Measurements from ENCODE around the gene DND1. TPM values are rescaled to one million over a fixed set of nuclear protein-coding genes. Genes with fewer than 3 reads are reported as not detected.

The DND1 gene
- polyA plus RNA-seq, 3 donors, result 2.3 TPM; not detected in 2

DNA sequence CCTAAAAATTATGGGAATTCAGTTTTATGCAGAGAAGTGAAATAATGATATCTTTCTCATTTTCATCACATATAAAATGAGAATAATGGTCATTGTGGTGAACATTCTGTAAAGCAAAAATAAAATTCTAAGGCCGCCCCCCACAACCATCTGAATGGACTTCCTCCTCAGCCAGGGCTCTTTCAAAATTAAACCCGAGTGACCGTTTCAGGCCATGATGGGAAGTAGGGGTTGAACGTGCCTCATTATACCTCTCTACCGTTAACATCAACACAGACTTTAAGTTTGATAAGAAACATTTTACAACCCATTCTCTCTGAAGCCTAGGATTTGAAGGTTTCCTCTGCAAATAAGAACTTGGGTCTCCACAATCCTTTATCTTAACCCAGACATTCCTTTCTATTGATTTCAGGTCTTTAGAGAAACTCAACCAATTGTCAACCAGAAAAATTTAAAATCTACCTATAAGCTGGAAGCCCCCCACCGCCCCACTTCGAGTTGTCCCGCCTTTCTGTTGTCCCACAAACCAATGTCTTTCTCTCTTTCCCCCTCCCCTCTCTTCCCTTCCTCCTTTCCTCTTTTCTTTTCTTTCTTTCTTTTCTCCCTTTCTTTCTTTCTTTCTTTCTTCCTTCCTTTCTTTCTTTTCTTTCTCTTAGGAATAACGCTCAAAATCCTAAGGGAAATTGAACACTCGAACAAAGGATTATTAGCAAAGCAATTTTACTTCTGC, 35.8 kb downstream of the DND1 start:
- H3K4me2 ChIP-seq (replicated peaks; ENCODE audit: extremely low read depth, low read length, poor library complexity, severe bottlenecking), result no peak overlapping the region
- no peaks in the 10 kb centered on the region for H3K27me3 ChIP-seq (ENCODE audit: control insufficient read depth in 2 of 2, insufficient read depth in 2 of 2, low read length in 2 of 2)
- DNase-seq, result peak in 1 of 3 donors; percentile 26
- no peak overlapping the region for H3K4me3 ChIP-seq (replicated peaks in 1 of 3; ENCODE audit: low read depth in 2 of 3, low read length in 3 of 3)
- no peak overlapping the region for H2AFZ ChIP-seq (ENCODE audit: insufficient read depth, low read depth, low read length, poor library complexity, severe bottlenecking)
- intact Hi-C loops (cut with micrococcal nuclease), result loop anchor here in 1 of 2 donors (5.0 kb wide), 1 partner anchor 90 kb away; the partner anchor contains the start of gene EIF4EBP3
- H3K27ac Mint-ChIP-seq, result peak overlapping the region in 6 of 7 donors; percentile 56 to 98 (median 94)
- peaks cover 43 to 68% of the 10 kb centered on the region in 2 donors for H3K4me1 ChIP-seq (ENCODE audit: control insufficient read depth in 1 of 2, insufficient read depth in 2 of 2, low read length in 2 of 2)
- H3K79me2 ChIP-seq (ENCODE audit: insufficient read depth, low read length), result peaks cover 37% of the 10 kb centered on the region
- peaks cover 63% of the 10 kb centered on the region for H3K4me1 Mint-ChIP-seq
- no peak overlapping the region for H3K9ac ChIP-seq (ENCODE audit: insufficient read depth, low read length, poor library complexity, severe bottlenecking)
- no peaks in the 10 kb centered on the region for H3K9me3 ChIP-seq (replicated peaks in 1 of 2; ENCODE audit: control insufficient read depth in 1 of 2, insufficient read depth in 1 of 2, low read length in 2 of 2)
- H3K36me3 ChIP-seq (replicated peaks in 1 of 2; ENCODE audit: control insufficient read depth in 1 of 2, insufficient read depth in 2 of 2, low read length in 2 of 2), result peaks cover 7% of the 10 kb centered on the region in 2 donors
- H3K9me3 Mint-ChIP-seq, result peaks cover 0 to 3% (median 0%) of the 10 kb centered on the region in 7 donors
- WGBS (ENCODE audit: insufficient coverage), result 77% methylated on average over 4 of the region's 10 CpGs
- H3K27ac ChIP-seq (ENCODE audit: low read depth in 1 of 2, low read length in 2 of 2), result peak overlapping the region in 1 of 2 donors; percentile 86
- H3K36me3 Mint-ChIP-seq, result peaks cover 12 to 20% of the 10 kb centered on the region in 2 donors
- H3K4me3 Mint-ChIP-seq, result peak overlapping the region in 1 of 2 donors; percentile 30
- H3K27me3 Mint-ChIP-seq (ENCODE audit: low read depth in 3 of 3), result peaks cover 0 to 7% (median 3%) of the 10 kb centered on the region in 3 donors
- H4K20me1 ChIP-seq (ENCODE audit: insufficient read depth, low read length), result peaks cover 10% of the 10 kb centered on the region
- TF ChIP-seq, protein P1, sequence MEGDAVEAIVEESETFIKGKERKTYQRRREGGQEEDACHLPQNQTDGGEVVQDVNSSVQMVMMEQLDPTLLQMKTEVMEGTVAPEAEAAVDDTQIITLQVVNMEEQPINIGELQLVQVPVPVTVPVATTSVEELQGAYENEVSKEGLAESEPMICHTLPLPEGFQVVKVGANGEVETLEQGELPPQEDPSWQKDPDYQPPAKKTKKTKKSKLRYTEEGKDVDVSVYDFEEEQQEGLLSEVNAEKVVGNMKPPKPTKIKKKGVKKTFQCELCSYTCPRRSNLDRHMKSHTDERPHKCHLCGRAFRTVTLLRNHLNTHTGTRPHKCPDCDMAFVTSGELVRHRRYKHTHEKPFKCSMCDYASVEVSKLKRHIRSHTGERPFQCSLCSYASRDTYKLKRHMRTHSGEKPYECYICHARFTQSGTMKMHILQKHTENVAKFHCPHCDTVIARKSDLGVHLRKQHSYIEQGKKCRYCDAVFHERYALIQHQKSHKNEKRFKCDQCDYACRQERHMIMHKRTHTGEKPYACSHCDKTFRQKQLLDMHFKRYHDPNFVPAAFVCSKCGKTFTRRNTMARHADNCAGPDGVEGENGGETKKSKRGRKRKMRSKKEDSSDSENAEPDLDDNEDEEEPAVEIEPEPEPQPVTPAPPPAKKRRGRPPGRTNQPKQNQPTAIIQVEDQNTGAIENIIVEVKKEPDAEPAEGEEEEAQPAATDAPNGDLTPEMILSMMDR (IDR thresholded peaks at IDR 0.05), result no peak

DNA sequence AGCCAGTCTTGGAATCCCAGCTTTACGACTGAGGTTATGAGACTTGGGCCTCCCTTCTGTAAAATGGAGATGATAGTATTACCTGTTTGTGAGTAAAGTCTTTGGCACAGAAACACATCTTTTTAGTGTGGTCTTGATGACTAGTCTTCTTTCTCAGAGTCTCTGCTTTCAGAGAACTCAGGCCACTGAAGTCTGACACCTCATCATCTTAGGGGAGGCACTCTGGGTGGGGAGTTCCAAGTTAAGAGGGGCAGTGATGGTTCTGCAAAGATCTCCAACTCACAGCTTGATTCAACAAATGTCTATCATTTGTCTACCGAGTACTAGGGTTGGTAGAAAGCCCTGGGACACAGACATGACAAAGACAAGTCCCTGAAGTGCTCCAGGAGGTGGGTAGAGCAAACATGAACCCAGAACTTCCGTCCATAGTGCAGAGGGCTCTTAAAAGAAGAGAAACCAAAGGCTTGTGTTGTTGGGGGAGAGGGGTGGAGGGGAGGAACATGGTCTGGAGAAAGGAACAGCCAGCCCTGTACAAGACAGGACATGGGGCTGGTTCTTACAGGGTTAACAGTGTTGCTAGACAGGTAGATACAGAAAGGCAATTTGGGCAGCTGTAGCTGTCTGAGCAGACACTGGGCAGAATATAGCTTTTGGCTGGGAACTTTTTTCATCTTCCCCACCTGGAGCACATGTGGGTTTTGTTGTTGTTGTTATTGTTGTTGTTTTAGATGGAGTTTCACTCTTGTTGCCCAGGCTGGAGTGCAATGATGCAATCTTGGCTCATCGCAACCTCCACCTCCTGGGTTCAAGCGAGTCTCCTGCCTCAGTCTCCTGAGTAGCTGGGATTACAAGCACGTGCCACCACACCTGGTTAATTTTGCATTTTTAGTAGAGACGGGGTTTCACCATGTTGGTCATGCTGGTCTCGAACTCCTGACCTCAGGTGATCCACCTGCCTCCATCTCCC, 37.8 kb downstream of the DND1 start:
- 100% methylated on average over 2 of the region's 8 CpGs for WGBS (ENCODE audit: insufficient coverage)
- Histone ChIP-seq H3K4me2 (replicated peaks; ENCODE audit: extremely low read depth, low read length, poor library complexity, severe bottlenecking) (no peak overlapping the region), H3K9me3 (replicated peaks in 1 of 2; ENCODE audit: control insufficient read depth in 1 of 2, insufficient read depth in 1 of 2, low read length in 2 of 2) (no peaks in the 10 kb centered on the region), H3K27me3 (ENCODE audit: control insufficient read depth in 2 of 2, insufficient read depth in 2 of 2, low read length in 2 of 2) (no peaks in the 10 kb centered on the region), H4K20me1 (ENCODE audit: insufficient read depth, low read length) (peaks cover 29% of the 10 kb centered on the region), H2AFZ (ENCODE audit: insufficient read depth, low read depth, low read length, poor library complexity, severe bottlenecking) (no peak overlapping the region), H3K36me3 (replicated peaks in 1 of 2; ENCODE audit: control insufficient read depth in 1 of 2, insufficient read depth in 2 of 2, low read length in 2 of 2) (peaks cover 14 to 21% of the 10 kb centered on the region in 2 donors), H3K27ac (ENCODE audit: low read depth in 1 of 2, low read length in 2 of 2) (peak overlapping the region in 1 of 2 donors; percentile 29), H3K79me2 (ENCODE audit: insufficient read depth, low read length) (peaks cover 50% of the 10 kb centered on the region), H3K4me1 (ENCODE audit: control insufficient read depth in 1 of 2, insufficient read depth in 2 of 2, low read length in 2 of 2) (peaks cover 43 to 66% of the 10 kb centered on the region in 2 donors), H3K4me3 (replicated peaks in 1 of 3; ENCODE audit: low read depth in 2 of 3, low read length in 3 of 3) (no peak overlapping the region), H3K9ac (ENCODE audit: insufficient read depth, low read length, poor library complexity, severe bottlenecking) (no peak overlapping the region)
- intact Hi-C loops (cut with micrococcal nuclease), result loop anchor here (2.0 to 5.0 kb wide), 3 partner anchors 59 to 88 kb away; partner anchors contain the start of gene EIF4EBP3 (in 1 of the 2)
- Mint-ChIP-seq H3K4me3 (no peak overlapping the region), H3K9me3 (peaks cover 0 to 6% (median 3%) of the 10 kb centered on the region in 7 donors), H3K4me1 (peaks cover 60% of the 10 kb centered on the region), H3K27me3 (ENCODE audit: low read depth in 3 of 3) (peaks cover 0 to 5% (median 5%) of the 10 kb centered on the region in 3 donors), H3K27ac (peak overlapping the region; percentile 83 to 99 (median 97)), H3K36me3 (peaks cover 18 to 29% of the 10 kb centered on the region in 2 donors)
- TF ChIP-seq, protein P1 (IDR thresholded peaks at IDR 0.05), result peak; percentile 50
- peak in 1 of 3 donors; percentile 43 for DNase-seq

Data from CD14-positive monocyte (primary cell).